ENCODE data around the gene PDGFB. TPM values are rescaled to one million over a fixed set of nuclear protein-coding genes. Genes with fewer than 3 reads are reported as not detected.

Gene PDGFB
- total and polyA plus RNA-seq, 2 experiments from 2014 or later = 2.2 to 8.0 TPM

- Mint-ChIP-seq H3K4me3 (no peak overlapping the region), H3K4me1 (peaks cover 42% of the 10 kb centered on the region), H3K9me3 (no peaks in the 10 kb centered on the region), H3K36me3 (ENCODE audit: low read depth) (no peaks in the 10 kb centered on the region), H3K27me3 (ENCODE audit: insufficient read depth, low read depth, poor library complexity) (peaks cover 29% of the 10 kb centered on the region), H3K27ac (no peak overlapping the region)
- DNase-seq (ENCODE audit: low spot score) (peak; percentile 72), ATAC-seq (no peak)
- H3F3A ChIP-seq (replicated peaks; ENCODE audit: low read depth) = 0 out of 2 replicates have a peak, but pooled peaks cover 3% of the 10 kb centered on the region
- peaks cover 33% of the 10 kb centered on the region for H3K4me1 ChIP-seq (ENCODE audit: insufficient read depth)
- peaks cover 14% of the 10 kb centered on the region; the same call in 1 of the 2 replicates for H3K27me3 ChIP-seq (ENCODE audit: insufficient read depth)
- no peak for TF ChIP-seq REST (IDR thresholded peaks at IDR 0.05; ENCODE audit: unreplicated experiment)
- TF ChIP-seq NANOG (IDR thresholded peaks at IDR 0.05; ENCODE audit: borderline replicate concordance) = no peak
- TF ChIP-seq CREB1 (CRISPR knock-in tag; IDR thresholded peaks at IDR 0.05; ENCODE audit: low read depth) = no peak
- no peak for TF ChIP-seq JUNB (IDR thresholded peaks at IDR 0.05; ENCODE audit: unreplicated experiment)
- H4K20me1 ChIP-seq (replicated peaks; ENCODE audit: insufficient read depth) = no peaks in the 10 kb centered on the region
- H3K4me2 ChIP-seq = peak overlapping the region; percentile 69
- no peak overlapping the region for H3K27ac ChIP-seq (ENCODE audit: low read depth)
- H3K4me3 ChIP-seq = peak overlapping the region; percentile 32; the same call in 1 of the 2 replicates
- H3K79me2 ChIP-seq (replicated peaks; ENCODE audit: insufficient read depth) = no peaks in the 10 kb centered on the region
- H2AFZ ChIP-seq = peak overlapping the region; percentile 80; the same call in 1 of the 2 replicates
- H3K36me3 ChIP-seq (ENCODE audit: insufficient read depth) = no peaks in the 10 kb centered on the region
- H3K9me2 ChIP-seq (ENCODE audit: insufficient read depth) = no peaks in the 10 kb centered on the region
Observed at GRCh38 chr22:39252461-39253434, 8.0 kb upstream of the PDGFB start.

GRCh38 chr22:39251762-39252460, 7.1 kb upstream of the PDGFB start:
- Histone ChIP-seq H3K79me2 (replicated peaks; ENCODE audit: insufficient read depth) (no peaks in the 10 kb centered on the region), H3F3A (replicated peaks; ENCODE audit: low read depth) (0 out of 2 replicates have a peak, but pooled peaks cover 3% of the 10 kb centered on the region), H3K27ac (ENCODE audit: low read depth) (no peak overlapping the region), H4K20me1 (replicated peaks; ENCODE audit: insufficient read depth) (no peaks in the 10 kb centered on the region), H3K4me2 (no peak overlapping the region), H3K4me3 (no peak overlapping the region), H3K36me3 (ENCODE audit: insufficient read depth) (no peaks in the 10 kb centered on the region), H2AFZ (no peak overlapping the region), H3K4me1 (ENCODE audit: insufficient read depth) (peaks cover 33% of the 10 kb centered on the region), H3K9me2 (ENCODE audit: insufficient read depth) (no peaks in the 10 kb centered on the region), H3K27me3 (ENCODE audit: insufficient read depth) (peaks cover 21% of the 10 kb centered on the region)
- Mint-ChIP-seq H3K4me3 (no peak overlapping the region; the same call in 2 of the 3 replicates), H3K4me1 (peaks cover 42% of the 10 kb centered on the region), H3K36me3 (ENCODE audit: low read depth) (no peaks in the 10 kb centered on the region), H3K9me3 (no peaks in the 10 kb centered on the region), H3K27ac (no peak overlapping the region), H3K27me3 (ENCODE audit: insufficient read depth, low read depth, poor library complexity) (peaks cover 32% of the 10 kb centered on the region)
- no peak for ATAC-seq
- no peak for DNase-seq (ENCODE audit: low spot score)
- no peak for TF ChIP-seq JUNB (IDR thresholded peaks at IDR 0.05; ENCODE audit: unreplicated experiment)
- no peak for TF ChIP-seq EZH2phosphoT487 (IDR thresholded peaks at IDR 0.05; ENCODE audit: unreplicated experiment)
- TF ChIP-seq EZH2 (IDR thresholded peaks at IDR 0.05; ENCODE audit: low read depth, unreplicated experiment) = no peak
- TF ChIP-seq NANOG (IDR thresholded peaks at IDR 0.05; ENCODE audit: borderline replicate concordance) = no peak
- no peak for TF ChIP-seq CTCF (conservative IDR thresholded peaks at IDR 0.05; ENCODE audit: low read depth in 2 of 2)
- no peak for TF ChIP-seq ETS1 (IDR thresholded peaks at IDR 0.05)
- TF ChIP-seq POLR2AphosphoS5 (IDR thresholded peaks at IDR 0.05; ENCODE audit: low read depth) = no peak

Data from GM23338 (cell line).